Hippocampal formation (tissue), 2 donors: ENCODE results near the gene ANGEL2.
"Not testable (repeated sequence)": the region's sequence is repeated elsewhere in the genome, so short reads cannot be mapped to it uniquely, and the experiment has no call there.

Source experiments
- DNase-seq, 2 donors: peaks; one replicate each; lab custom pipeline; 2025; lab: John Stamatoyannopoulos, UW

Gene ANGEL2

GRCh38 chr1:213015099-213016050 is at the start of gene ANGEL2:
Gene ANGEL2 (minus strand): TSS chr1:213015867. CDS start chr1:213015671, 196 bp downstream.
- peak; percentile 93 to 96 for DNase-seq

GRCh38 chr1:213061263-213061662 is 45.6 kb upstream of the ANGEL2 start:
- DNase-seq, result no peak

- no peak for DNase-seq
Observed at GRCh38 chr1:213060836-213061235, 45.2 kb upstream of the ANGEL2 start.

GRCh38 chr1:213057264-213058059 is 41.8 kb upstream of the ANGEL2 start:
- DNase-seq, result no peak

GRCh38 chr1:213055767-213056166 is 40.1 kb upstream of the ANGEL2 start:
- no peak for DNase-seq

- no peak for DNase-seq
Observed at GRCh38 chr1:213054733-213055591, 39.3 kb upstream of the ANGEL2 start.

GRCh38 chr1:213054142-213054541 is 38.5 kb upstream of the ANGEL2 start:
- no peak for DNase-seq

- DNase-seq, result no peak
Observed at GRCh38 chr1:213053455-213053854, 37.8 kb upstream of the ANGEL2 start.

GRCh38 chr1:213051881-213052202 is 36.2 kb upstream of the ANGEL2 start:
- no peak for DNase-seq

- peak; percentile 60 to 70 for DNase-seq
Observed at GRCh38 chr1:213051127-213051880, 35.6 kb upstream of the ANGEL2 start, which contains the start of gene RPS6KC1. Gene RPS6KC1 (plus strand): TSS chr1:213051241. CDS start chr1:213051405, 164 bp downstream.

- DNase-seq, result no peak
Observed at GRCh38 chr1:213050745-213051126, 35.1 kb upstream of the ANGEL2 start.

- DNase-seq, result no peak
Observed at GRCh38 chr1:213049232-213049631, 33.6 kb upstream of the ANGEL2 start.

GRCh38 chr1:213045321-213046226 is 29.9 kb upstream of the ANGEL2 start:
- not testable (repeated sequence) for DNase-seq

- no peak for DNase-seq
Observed at GRCh38 chr1:213041443-213041842, 25.8 kb upstream of the ANGEL2 start.

- peak in 1 of 2 donors; percentile 74 for DNase-seq
Observed at GRCh38 chr1:213035573-213035972, 19.9 kb upstream of the ANGEL2 start.

- no peak for DNase-seq
Observed at GRCh38 chr1:213034713-213035112, 19.0 kb upstream of the ANGEL2 start.

GRCh38 chr1:213032651-213033050 is 17.0 kb upstream of the ANGEL2 start:
- DNase-seq, result no peak

GRCh38 chr1:213027024-213027423 is 11.4 kb upstream of the ANGEL2 start:
- DNase-seq, result not testable (repeated sequence)

GRCh38 chr1:213020016-213020415 is 4.3 kb upstream of the ANGEL2 start:
- no peak for DNase-seq

- no peak for DNase-seq
Observed at GRCh38 chr1:213019450-213019849, 3.8 kb upstream of the ANGEL2 start.
